WTC11 (cell line): ENCODE data around the gene CFDP1.

ENCODE experiments used
- JAZF1 ChIP-seq: fragments of 250-450 bp; sonication (Bioruptor Pico); IDR thresholded peaks from 2 replicates; pipeline ENCODE4 v1.9.0; 2021; ENCODE audit warnings: moderate library complexity, mild to moderate bottlenecking, inconsistent platforms
- MAX ChIP-seq: sonication (generic); formaldehyde crosslinking; IDR thresholded peaks from 2 replicates; pipeline ENCODE4 v1.8.0; 2022; ENCODE audit warnings: mild to moderate bottlenecking, missing genetic modification reagents
- NR3C1 ChIP-seq: sonication (generic); formaldehyde crosslinking; conservative IDR thresholded peaks from 2 replicates; pipeline ENCODE4 v1.8.1; 2023; ENCODE audit warnings: low read depth, mild to moderate bottlenecking, missing genetic modification reagents
- RELA ChIP-seq: sonication (generic); formaldehyde crosslinking; IDR thresholded peaks from 2 replicates; pipeline ENCODE4 v1.8.1; 2022; ENCODE audit warnings: missing genetic modification reagents, mild to moderate bottlenecking, borderline replicate concordance
- SMAD3 ChIP-seq: sonication (generic); formaldehyde crosslinking; IDR thresholded peaks from 2 replicates; pipeline ENCODE4 v1.8.0; 2022; ENCODE audit warnings: missing genetic modification reagents, mild to moderate bottlenecking, borderline replicate concordance
- SMAD4 ChIP-seq: sonication (generic); formaldehyde crosslinking; IDR thresholded peaks from 2 replicates; pipeline ENCODE4 v1.8.0; 2022; ENCODE audit warnings: mild to moderate bottlenecking, missing genetic modification reagents
- SP1 ChIP-seq: sonication (generic); formaldehyde crosslinking; conservative IDR thresholded peaks from 2 replicates; pipeline ENCODE4 v1.8.1; 2022; ENCODE audit warnings: missing genetic modification reagents
- TEAD4 ChIP-seq: sonication (generic); formaldehyde crosslinking; IDR thresholded peaks from 2 replicates; pipeline ENCODE4 v1.8.0; 2022; ENCODE audit warnings: mild to moderate bottlenecking, missing genetic modification reagents
- ZNF671 ChIP-seq: fragments of 250-450 bp; sonication (Bioruptor Pico); IDR thresholded peaks from 2 replicates; pipeline ENCODE4 v1.8.0; 2021; ENCODE audit warnings: mild to moderate bottlenecking
- TF ChIP-seq, protein P1 (sequence below): sonication (generic); formaldehyde crosslinking; IDR thresholded peaks from 2 replicates; pipeline ENCODE4 v1.8.0; 2022; ENCODE audit warnings: mild to moderate bottlenecking, missing genetic modification reagents
- TF ChIP-seq, protein P2 (sequence below): fragments of 200-600 bp; IDR thresholded peaks from 2 replicates; pipeline ENCODE4 v1.8.0; 2022; ENCODE audit warnings: antibody characterized with exemption
- TF ChIP-seq, protein P3 (sequence below): sonication (generic); formaldehyde crosslinking; IDR thresholded peaks from 2 replicates; pipeline ENCODE4 v1.8.0; 2023; ENCODE audit warnings: mild to moderate bottlenecking, missing genetic modification reagents
- TF ChIP-seq, protein P4 (sequence below): sonication (generic); formaldehyde crosslinking; conservative IDR thresholded peaks from 2 replicates; pipeline ENCODE4 v1.8.1; 2022; ENCODE audit warnings: mild to moderate bottlenecking, missing genetic modification reagents

- TF ChIP-seq, protein P1, sequence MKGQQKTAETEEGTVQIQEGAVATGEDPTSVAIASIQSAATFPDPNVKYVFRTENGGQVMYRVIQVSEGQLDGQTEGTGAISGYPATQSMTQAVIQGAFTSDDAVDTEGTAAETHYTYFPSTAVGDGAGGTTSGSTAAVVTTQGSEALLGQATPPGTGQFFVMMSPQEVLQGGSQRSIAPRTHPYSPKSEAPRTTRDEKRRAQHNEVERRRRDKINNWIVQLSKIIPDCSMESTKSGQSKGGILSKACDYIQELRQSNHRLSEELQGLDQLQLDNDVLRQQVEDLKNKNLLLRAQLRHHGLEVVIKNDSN: no peak
- TF ChIP-seq NR3C1 (CRISPR knock-in tag) (no peak), JAZF1 (CRISPR knock-in tag) (no peak), SMAD4 (no peak), ZNF671 (CRISPR knock-in tag) (no peak), RELA (CRISPR knock-in tag) (no peak), MAX (CRISPR knock-in tag) (no peak), SMAD3 (CRISPR knock-in tag) (no peak), SP1 (CRISPR knock-in tag) (no peak), TEAD4 (CRISPR knock-in tag) (no peak)
- TF ChIP-seq, protein P2, sequence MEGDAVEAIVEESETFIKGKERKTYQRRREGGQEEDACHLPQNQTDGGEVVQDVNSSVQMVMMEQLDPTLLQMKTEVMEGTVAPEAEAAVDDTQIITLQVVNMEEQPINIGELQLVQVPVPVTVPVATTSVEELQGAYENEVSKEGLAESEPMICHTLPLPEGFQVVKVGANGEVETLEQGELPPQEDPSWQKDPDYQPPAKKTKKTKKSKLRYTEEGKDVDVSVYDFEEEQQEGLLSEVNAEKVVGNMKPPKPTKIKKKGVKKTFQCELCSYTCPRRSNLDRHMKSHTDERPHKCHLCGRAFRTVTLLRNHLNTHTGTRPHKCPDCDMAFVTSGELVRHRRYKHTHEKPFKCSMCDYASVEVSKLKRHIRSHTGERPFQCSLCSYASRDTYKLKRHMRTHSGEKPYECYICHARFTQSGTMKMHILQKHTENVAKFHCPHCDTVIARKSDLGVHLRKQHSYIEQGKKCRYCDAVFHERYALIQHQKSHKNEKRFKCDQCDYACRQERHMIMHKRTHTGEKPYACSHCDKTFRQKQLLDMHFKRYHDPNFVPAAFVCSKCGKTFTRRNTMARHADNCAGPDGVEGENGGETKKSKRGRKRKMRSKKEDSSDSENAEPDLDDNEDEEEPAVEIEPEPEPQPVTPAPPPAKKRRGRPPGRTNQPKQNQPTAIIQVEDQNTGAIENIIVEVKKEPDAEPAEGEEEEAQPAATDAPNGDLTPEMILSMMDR: no peak
- TF ChIP-seq, protein P3, sequence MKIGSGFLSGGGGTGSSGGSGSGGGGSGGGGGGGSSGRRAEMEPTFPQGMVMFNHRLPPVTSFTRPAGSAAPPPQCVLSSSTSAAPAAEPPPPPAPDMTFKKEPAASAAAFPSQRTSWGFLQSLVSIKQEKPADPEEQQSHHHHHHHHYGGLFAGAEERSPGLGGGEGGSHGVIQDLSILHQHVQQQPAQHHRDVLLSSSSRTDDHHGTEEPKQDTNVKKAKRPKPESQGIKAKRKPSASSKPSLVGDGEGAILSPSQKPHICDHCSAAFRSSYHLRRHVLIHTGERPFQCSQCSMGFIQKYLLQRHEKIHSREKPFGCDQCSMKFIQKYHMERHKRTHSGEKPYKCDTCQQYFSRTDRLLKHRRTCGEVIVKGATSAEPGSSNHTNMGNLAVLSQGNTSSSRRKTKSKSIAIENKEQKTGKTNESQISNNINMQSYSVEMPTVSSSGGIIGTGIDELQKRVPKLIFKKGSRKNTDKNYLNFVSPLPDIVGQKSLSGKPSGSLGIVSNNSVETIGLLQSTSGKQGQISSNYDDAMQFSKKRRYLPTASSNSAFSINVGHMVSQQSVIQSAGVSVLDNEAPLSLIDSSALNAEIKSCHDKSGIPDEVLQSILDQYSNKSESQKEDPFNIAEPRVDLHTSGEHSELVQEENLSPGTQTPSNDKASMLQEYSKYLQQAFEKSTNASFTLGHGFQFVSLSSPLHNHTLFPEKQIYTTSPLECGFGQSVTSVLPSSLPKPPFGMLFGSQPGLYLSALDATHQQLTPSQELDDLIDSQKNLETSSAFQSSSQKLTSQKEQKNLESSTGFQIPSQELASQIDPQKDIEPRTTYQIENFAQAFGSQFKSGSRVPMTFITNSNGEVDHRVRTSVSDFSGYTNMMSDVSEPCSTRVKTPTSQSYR (CRISPR knock-in tag): no peak
- TF ChIP-seq, protein P4, sequence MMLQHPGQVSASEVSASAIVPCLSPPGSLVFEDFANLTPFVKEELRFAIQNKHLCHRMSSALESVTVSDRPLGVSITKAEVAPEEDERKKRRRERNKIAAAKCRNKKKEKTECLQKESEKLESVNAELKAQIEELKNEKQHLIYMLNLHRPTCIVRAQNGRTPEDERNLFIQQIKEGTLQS (CRISPR knock-in tag): no peak
Observed at GRCh38 chr16:75364286-75364791, 69.0 kb downstream of the CFDP1 start.
